ENCODE results near the gene BAX.

GRCh38 chr19:48977061-48977460, 22.4 kb downstream of the BAX start:
- TF ChIP-seq CTCF (IDR thresholded peaks at IDR 0.05) = no peak
- TF ChIP-seq POLR2A (IDR thresholded peaks at IDR 0.05) = no peak

Data from body of pancreas (tissue), 4 donors.